ENCODE results near the gene MT1M. TPM values are rescaled to one million over a fixed set of nuclear protein-coding genes. Genes with fewer than 3 reads are reported as not detected.

The MT1M gene
- total and polyA plus RNA-seq, 2 of the 8 experiments (the other 6 are each of a cell fraction or from before 2014, with no cell fraction given) = 2.1 TPM; not detected in 1

DNA sequence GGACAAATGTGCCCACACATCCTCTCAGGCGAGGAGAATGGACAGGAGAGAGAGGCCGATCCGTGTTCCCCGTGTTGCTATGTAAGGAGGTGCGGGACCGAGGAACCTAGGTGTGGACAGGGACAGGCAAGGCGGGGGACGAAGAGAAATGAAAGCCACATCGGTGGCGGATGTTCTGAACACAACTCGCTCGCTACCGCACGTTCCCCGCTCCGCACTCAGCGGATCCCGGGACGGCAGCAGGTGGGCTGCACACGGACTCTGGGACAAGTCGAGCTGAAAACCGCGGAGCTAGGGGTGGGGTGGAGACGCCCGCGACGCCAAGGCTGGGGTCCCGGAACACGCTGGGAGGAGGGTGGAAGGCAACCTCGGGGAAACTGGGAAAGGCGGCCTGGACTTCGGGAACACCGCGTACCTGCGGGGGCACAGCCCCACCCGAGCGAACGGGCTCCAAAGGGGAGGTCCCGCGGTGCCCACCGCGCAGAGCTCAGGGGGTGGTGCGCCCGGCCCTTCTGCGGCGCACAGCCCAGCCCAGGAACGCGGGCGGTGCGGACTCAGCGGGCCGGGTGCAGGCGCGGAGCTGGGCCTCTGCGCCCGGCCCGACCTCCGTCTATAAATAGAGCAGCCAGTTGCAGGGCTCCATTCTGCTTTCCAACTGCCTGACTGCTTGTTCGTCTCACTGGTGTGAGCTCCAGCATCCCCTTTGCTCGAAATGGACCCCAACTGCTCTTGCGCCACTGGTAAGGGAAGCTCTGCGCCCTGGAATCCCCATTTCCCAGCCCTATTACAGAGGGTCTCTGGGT lies 7.1 kb upstream of the MT1M start, which contains the start of gene MT1E (continued):
- TF ChIP-seq, protein P1, sequence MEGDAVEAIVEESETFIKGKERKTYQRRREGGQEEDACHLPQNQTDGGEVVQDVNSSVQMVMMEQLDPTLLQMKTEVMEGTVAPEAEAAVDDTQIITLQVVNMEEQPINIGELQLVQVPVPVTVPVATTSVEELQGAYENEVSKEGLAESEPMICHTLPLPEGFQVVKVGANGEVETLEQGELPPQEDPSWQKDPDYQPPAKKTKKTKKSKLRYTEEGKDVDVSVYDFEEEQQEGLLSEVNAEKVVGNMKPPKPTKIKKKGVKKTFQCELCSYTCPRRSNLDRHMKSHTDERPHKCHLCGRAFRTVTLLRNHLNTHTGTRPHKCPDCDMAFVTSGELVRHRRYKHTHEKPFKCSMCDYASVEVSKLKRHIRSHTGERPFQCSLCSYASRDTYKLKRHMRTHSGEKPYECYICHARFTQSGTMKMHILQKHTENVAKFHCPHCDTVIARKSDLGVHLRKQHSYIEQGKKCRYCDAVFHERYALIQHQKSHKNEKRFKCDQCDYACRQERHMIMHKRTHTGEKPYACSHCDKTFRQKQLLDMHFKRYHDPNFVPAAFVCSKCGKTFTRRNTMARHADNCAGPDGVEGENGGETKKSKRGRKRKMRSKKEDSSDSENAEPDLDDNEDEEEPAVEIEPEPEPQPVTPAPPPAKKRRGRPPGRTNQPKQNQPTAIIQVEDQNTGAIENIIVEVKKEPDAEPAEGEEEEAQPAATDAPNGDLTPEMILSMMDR (IDR thresholded peaks at IDR 0.05; ENCODE audit: control extremely low read depth in 1 of 3, insufficient read depth in 1 of 3, low read depth in 1 of 3, low read length in 3 of 3) = no peak
- peak; percentile 87; the same call in 1 of the 2 replicates for TF ChIP-seq TBP (IDR thresholded peaks at IDR 0.05; ENCODE audit: low read depth, low read length)

All from H1 (cell line).